ENCODE results near the gene PCDHB7. TPM values are rescaled to one million over a fixed set of nuclear protein-coding genes. Genes with fewer than 3 reads are reported as not detected.
"Not testable (repeated sequence)": the region's sequence is repeated elsewhere in the genome, so short reads cannot be mapped to it uniquely, and the experiment has no call there.

Gene PCDHB7
- total RNA-seq, result under 0.01 and 0.43 TPM in 2 replicates

- peak; percentile 52 for TF ChIP-seq CTCF (IDR thresholded peaks at IDR 0.05; ENCODE audit: insufficient read depth, low read depth, low read length)
- no peak within 1 kb of the TSS for H3K4me3 ChIP-seq (ENCODE audit: low read depth, low read length)
- peak; percentile 10 for DNase-seq (ENCODE audit: low read depth)
These were observed at the start of gene PCDHB7 for GRCh38 chr5:141172381-141173204. Gene PCDHB7 (plus strand): TSS chr5:141172644. CDS start chr5:141172836, 192 bp downstream.

DNA sequence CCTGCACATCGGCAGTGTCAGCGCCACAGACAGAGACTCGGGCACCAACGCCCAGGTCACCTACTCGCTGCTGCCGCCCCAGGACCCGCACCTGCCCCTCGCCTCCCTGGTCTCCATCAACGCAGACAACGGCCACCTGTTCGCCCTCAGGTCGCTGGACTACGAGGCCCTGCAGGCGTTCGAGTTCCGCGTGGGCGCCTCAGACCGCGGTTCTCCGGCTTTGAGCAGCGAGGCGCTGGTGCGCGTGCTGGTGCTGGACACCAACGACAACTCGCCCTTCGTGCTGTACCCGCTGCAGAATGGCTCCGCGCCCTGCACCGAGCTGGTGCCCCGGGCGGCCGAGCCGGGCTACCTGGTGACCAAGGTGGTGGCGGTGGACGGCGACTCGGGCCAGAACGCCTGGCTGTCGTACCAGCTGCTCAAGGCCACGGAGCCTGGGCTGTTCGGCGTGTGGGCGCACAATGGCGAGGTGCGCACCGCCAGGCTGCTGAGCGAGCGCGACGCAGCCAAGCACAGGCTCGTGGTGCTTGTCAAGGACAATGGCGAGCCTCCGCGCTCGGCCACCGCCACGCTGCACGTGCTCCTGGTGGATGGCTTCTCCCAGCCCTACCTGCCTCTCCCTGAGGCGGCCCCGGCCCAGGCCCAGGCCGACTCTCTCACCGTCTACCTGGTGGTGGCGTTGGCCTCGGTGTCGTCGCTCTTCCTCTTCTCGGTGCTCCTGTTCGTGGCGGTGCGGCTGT is 48.9 kb upstream of the PCDHB7 start:
- not testable (repeated sequence) for DNase-seq (ENCODE audit: low read depth); H3K4me3 ChIP-seq (ENCODE audit: low read depth, low read length)

DNA sequence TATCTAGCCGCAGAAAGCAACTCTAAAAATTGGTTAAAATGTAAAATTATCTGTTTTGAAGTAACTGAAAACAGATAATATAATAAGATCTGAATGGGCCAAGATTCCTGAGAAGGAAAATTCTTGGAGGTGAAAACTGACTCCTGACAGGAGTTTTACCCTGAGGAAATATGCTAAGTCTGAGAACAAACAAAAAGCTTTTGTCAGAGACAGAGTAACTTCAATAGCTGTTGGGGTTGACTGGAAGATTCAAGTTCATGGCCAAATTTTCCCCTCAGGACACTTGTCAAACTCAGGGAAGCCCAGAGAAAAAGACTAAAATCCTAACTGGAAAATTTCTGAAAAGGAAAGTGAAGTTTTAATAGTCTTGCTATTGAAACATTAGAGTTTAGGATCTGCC is 45.1 kb upstream of the PCDHB7 start:
- no peak for TF ChIP-seq CTCF (IDR thresholded peaks at IDR 0.05; ENCODE audit: insufficient read depth, low read depth, low read length)
- DNase-seq (ENCODE audit: low read depth), result no peak
- H3K4me3 ChIP-seq (ENCODE audit: low read depth, low read length), result no peak overlapping the region

GRCh38 chr5:141135030-141135717 is 37.3 kb upstream of the PCDHB7 start, which contains the start of gene PCDHB5:
Gene PCDHB5 (plus strand): TSS chr5:141135206. CDS start chr5:141135435, 229 bp downstream.
- peak within 1 kb of the TSS; percentile 38 for H3K4me3 ChIP-seq (ENCODE audit: low read depth, low read length)
- peak; percentile 36 for TF ChIP-seq CTCF (IDR thresholded peaks at IDR 0.05; ENCODE audit: insufficient read depth, low read depth, low read length)
- DNase-seq (ENCODE audit: low read depth), result peak; percentile 4

DNA sequence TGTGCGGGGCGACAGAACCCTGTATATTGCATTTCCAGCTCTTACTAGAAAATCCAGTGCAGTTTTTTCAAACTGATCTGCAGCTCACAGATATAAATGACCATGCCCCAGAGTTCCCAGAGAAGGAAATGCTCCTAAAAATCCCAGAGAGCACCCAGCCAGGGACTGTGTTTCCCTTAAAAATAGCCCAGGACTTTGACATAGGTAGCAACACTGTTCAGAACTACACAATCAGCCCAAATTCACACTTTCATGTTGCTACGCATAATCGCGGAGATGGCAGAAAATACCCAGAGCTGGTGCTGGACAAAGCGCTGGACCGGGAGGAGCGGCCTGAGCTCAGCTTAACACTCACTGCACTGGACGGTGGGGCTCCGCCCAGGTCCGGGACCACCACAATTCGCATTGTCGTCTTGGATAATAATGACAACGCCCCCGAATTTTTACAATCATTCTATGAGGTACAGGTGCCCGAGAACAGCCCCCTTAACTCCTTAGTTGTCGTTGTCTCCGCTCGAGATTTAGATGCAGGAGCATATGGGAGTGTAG is 36.7 kb upstream of the PCDHB7 start:
- no peak for DNase-seq (ENCODE audit: low read depth)
- H3K4me3 ChIP-seq (ENCODE audit: low read depth, low read length), result peak overlapping the region; percentile 38

GRCh38 chr5:141137346-141137745 is 35.1 kb upstream of the PCDHB7 start:
- H3K4me3 ChIP-seq (ENCODE audit: low read depth, low read length); DNase-seq (ENCODE audit: low read depth): not testable (repeated sequence)

More for the DNA sequence above, 36.7 kb upstream of the PCDHB7 start:
- TF ChIP-seq CTCF (IDR thresholded peaks at IDR 0.05; ENCODE audit: insufficient read depth, low read depth, low read length), result no peak

DNA sequence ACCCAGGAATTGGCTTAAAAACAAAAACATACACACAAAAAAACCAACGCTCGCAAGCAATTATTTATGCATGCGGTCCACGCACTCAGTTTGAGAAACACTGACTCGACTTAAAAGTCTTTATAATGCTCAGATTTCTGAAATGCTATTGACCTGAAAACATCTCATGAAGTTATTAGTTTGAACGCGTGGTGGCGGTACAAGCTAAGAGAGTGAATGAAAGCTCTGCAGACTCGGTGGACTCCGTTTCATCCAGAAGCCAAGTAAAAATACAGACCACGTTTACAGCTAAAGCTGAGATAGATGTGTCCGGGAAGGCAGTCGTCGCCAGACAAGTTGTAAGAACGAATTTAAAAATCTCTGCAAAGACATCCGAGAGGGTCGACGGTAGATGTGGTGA is 22.6 kb upstream of the PCDHB7 start, which contains the start of gene PCDHB6:
PCDHB6 (plus strand) TSS at position 246 of the 400 bp plus-strand sequence. CDS start 201 bp downstream, outside the sequence.
- peak; percentile 7 for DNase-seq (ENCODE audit: low read depth)
- TF ChIP-seq CTCF (IDR thresholded peaks at IDR 0.05; ENCODE audit: insufficient read depth, low read depth, low read length), result peak; percentile 21
- H3K4me3 ChIP-seq (ENCODE audit: low read depth, low read length), result no peak within 1 kb of the TSS

All from fibroblast of villous mesenchyme (primary cell).